ENCODE measurements around the gene STUB1.

DNA sequence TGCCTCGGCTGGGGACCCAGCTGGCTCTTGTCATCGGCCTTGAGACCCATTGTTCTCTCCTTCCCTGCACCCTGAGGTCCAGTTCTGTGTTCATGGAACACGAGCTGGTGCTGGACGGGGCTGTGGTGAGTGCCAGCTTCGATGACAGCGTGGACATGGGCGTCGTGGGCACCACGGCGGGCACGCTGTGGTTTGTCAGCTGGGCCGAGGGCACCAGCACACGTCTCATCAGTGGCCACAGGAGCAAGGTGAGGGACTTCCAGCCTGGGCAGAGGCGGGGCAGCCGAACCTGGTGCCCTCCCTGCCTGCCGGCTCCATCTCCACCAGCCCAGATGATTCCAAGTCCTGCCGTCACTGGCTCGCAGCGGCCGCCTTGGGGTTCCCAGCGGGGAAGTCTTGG, 17.6 kb upstream of the STUB1 start:
- TF ChIP-seq, protein P1, sequence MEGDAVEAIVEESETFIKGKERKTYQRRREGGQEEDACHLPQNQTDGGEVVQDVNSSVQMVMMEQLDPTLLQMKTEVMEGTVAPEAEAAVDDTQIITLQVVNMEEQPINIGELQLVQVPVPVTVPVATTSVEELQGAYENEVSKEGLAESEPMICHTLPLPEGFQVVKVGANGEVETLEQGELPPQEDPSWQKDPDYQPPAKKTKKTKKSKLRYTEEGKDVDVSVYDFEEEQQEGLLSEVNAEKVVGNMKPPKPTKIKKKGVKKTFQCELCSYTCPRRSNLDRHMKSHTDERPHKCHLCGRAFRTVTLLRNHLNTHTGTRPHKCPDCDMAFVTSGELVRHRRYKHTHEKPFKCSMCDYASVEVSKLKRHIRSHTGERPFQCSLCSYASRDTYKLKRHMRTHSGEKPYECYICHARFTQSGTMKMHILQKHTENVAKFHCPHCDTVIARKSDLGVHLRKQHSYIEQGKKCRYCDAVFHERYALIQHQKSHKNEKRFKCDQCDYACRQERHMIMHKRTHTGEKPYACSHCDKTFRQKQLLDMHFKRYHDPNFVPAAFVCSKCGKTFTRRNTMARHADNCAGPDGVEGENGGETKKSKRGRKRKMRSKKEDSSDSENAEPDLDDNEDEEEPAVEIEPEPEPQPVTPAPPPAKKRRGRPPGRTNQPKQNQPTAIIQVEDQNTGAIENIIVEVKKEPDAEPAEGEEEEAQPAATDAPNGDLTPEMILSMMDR (conservative IDR thresholded peaks at IDR 0.05; ENCODE audit: low read length): no peak
- no peak for TF ChIP-seq EZH2phosphoT487 (IDR thresholded peaks at IDR 0.05; ENCODE audit: borderline replicate concordance, low read depth, low read length)

Data from OCI-LY7 (cell line).